Natural killer cell (primary cell): ENCODE results near the gene ACKR3. TPM values are rescaled to one million over a fixed set of nuclear protein-coding genes. Genes with fewer than 3 reads are reported as not detected.
A peak's percentile ranks its signal among the peaks of the same experiment; 100 is the strongest.

Experiments
- ATAC-seq, 3 donors: fragments of 150-1000 bp in 2 of 3; fragments of 200-7000 bp in 1 of 3; cut with Tn5 transposase; 1 replicate in 1 of 3; 2 replicates in 2 of 3; pipeline ENCODE4 v1.10.0; 2021; ENCODE audit warnings: mild to moderate bottlenecking in 2 of 3, moderate library complexity in 2 of 3
- DNase-seq, 2 donors: peaks; one replicate each; pipeline versions ENCODE4 v3.0.0 to v3.0.0-alpha.2; 2013 to 2021; ENCODE audit warnings: mixed read lengths in 1 of 2
- H3K27ac ChIP-seq: one replicate; pipeline ENCODE4 v1.5.1; 2013; ENCODE audit warnings: mild to moderate bottlenecking, low read length
- H3K27me3 ChIP-seq: one replicate; pipeline ENCODE4 v1.6.1; 2013; ENCODE audit warnings: low read length; ENCODE audit not compliant: control insufficient read depth, insufficient read depth
- H3K36me3 ChIP-seq: one replicate; pipeline ENCODE4 v1.6.1; 2013; ENCODE audit warnings: low read length; ENCODE audit not compliant: control insufficient read depth, insufficient read depth
- H3K4me1 ChIP-seq: one replicate; pipeline ENCODE4 v1.6.1; 2013; ENCODE audit warnings: low read length; ENCODE audit not compliant: control insufficient read depth, insufficient read depth
- H3K4me3 ChIP-seq: one replicate; pipeline ENCODE4 v1.5.1; 2013; ENCODE audit warnings: low read length
- H3K9me3 ChIP-seq: one replicate; pipeline ENCODE4 v1.6.1; 2013; ENCODE audit warnings: low read length; ENCODE audit not compliant: control insufficient read depth, insufficient read depth
- H3K27ac Mint-ChIP-seq, 2 donors: one replicate each; pipeline ENCODE4 v1.8.0; 2022; ENCODE audit warnings: mild to moderate bottlenecking in 2 of 2, mixed read lengths in 2 of 2, moderate library complexity in 1 of 2
- H3K27me3 Mint-ChIP-seq, 2 donors: one replicate each; pipeline ENCODE4 v1.8.0; 2022; ENCODE audit warnings: low read depth in 2 of 2, mixed read lengths in 2 of 2
- H3K36me3 Mint-ChIP-seq: one replicate; pipeline ENCODE4 v1.8.0; 2022; ENCODE audit warnings: mixed read lengths
- H3K4me1 Mint-ChIP-seq, 2 donors: one replicate each; pipeline ENCODE4 v1.8.0; 2022; ENCODE audit warnings: mixed read lengths in 2 of 2
- H3K4me3 Mint-ChIP-seq: one replicate; pipeline ENCODE4 v1.8.0; 2022; ENCODE audit warnings: mild to moderate bottlenecking, moderate library complexity, mixed read lengths
- H3K9me3 Mint-ChIP-seq, 2 donors: one replicate each; pipeline ENCODE4 v1.8.0; 2022; ENCODE audit warnings: mixed read lengths in 2 of 2
- WGBS: methylation state at CpG from one replicate; pipeline ENCODE4 v1.1.7; 2013; ENCODE audit warnings: missing lambda C conversion rate; ENCODE audit not compliant: insufficient coverage; 5-methylcytosine and 5-hydroxymethylcytosine counted together
- intact Hi-C: fragments of 100-400 bp; cut with micrococcal nuclease; formaldehyde crosslinking; loops from one replicate; pipeline ENCODE4 v1.14.2; 2022
- total RNA-seq, 4 donors: library from RNA; stranded (reverse); fragments of 120-200 nt in 1 of 4; gene quantifications; one replicate each; pipeline versions ENCODE4 v1.2.3 to v1.2.4, GENCODE V29; 2013 to 2022
- TF ChIP-seq, protein P1 (sequence below): fragments of 200-600 bp; IDR thresholded peaks from one replicate; pipeline ENCODE4 v1.8.0; 2022; ENCODE audit warnings: antibody characterized with exemption

Gene ACKR3
- total RNA-seq, 3 donors from 2014 or later (not counting 1 experiment from before 2014, with no cell fraction given) = 4.4 to 5.5 (median 4.6) TPM

DNA sequence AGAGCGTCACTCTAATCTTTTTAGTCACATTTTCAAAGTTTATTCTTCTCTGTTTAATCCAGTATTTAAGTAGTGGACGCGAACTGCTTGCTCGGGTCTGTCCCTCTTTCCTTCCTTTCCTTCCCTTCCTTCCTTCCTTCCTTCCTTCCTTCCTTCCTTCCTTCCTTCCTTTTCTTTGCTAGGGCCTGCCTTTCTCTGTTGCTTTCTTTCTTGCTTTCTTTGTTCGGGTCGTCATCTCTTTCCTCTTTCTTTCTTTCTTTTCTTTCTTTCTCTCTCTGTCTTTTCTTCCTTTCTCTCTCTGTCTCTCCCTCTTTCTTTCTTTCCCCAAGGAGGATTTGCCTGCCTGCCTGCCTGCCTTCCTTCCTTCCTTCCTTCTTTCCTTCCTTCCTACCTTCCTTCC lies 3.0 kb upstream of the ACKR3 start:
- Mint-ChIP-seq H3K4me1 (peaks cover 30 to 50% of the 10 kb centered on the region in 2 donors), H3K9me3 (no peaks in the 10 kb centered on the region), H3K27ac (peak overlapping the region; percentile 25 to 61), H3K36me3 (peaks cover 7% of the 10 kb centered on the region), H3K4me3 (peak overlapping the region; percentile 78), H3K27me3 (no peaks in the 10 kb centered on the region)
- Histone ChIP-seq H3K27ac (no peak overlapping the region), H3K4me1 (peaks cover 29% of the 10 kb centered on the region), H3K36me3 (peaks cover 22% of the 10 kb centered on the region), H3K9me3 (no peaks in the 10 kb centered on the region), H3K4me3 (no peak overlapping the region), H3K27me3 (no peaks in the 10 kb centered on the region)
- TF ChIP-seq, protein P1, sequence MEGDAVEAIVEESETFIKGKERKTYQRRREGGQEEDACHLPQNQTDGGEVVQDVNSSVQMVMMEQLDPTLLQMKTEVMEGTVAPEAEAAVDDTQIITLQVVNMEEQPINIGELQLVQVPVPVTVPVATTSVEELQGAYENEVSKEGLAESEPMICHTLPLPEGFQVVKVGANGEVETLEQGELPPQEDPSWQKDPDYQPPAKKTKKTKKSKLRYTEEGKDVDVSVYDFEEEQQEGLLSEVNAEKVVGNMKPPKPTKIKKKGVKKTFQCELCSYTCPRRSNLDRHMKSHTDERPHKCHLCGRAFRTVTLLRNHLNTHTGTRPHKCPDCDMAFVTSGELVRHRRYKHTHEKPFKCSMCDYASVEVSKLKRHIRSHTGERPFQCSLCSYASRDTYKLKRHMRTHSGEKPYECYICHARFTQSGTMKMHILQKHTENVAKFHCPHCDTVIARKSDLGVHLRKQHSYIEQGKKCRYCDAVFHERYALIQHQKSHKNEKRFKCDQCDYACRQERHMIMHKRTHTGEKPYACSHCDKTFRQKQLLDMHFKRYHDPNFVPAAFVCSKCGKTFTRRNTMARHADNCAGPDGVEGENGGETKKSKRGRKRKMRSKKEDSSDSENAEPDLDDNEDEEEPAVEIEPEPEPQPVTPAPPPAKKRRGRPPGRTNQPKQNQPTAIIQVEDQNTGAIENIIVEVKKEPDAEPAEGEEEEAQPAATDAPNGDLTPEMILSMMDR = no peak
- ATAC-seq (no peak), DNase-seq (no peak)
- WGBS = 86% methylated on average over 6 of the region's 6 CpGs
- intact Hi-C loops = no loop called here

DNA sequence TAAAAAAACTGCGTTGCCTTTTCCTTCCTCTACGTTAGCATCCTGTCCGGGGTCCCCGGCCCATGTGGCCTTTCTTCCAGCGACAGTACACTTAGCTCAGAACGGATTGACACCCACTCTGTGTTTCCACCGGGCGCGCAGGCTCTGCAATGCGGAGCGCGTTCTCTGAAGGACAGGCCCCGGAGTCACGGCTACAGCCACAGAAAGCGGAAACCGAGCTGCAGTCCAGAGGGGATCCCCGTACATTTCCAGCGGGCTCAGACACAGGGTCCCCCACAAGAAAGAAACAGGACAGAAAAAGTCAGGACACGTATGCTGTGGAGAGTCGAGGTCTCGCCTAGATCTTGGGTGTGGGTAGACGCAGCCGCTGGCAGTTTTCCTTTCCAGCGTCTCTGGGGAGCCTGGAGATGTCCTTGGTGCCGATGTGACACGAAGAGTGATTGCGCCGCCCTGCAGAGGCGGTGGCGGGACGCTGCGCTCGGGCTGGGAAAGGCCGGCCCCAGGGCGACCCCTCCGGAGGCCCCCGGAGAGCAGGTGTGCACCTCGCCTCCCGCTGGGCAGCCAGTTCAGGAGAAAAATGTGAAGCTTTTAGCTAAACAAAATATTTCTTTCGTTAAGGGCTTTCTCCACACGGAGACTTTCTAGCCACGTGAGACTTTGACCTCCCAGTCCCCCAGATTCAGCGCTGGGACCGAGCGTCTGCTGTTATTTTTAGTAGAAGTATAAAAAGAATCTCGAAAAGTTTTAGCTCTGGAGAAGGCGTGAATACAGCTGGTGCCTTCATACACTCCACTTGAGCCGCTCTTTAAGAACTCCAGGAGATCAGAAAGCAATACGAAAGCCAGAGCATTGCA lies 1.3 kb upstream of the ACKR3 start:
- Histone ChIP-seq H3K4me1 (peaks cover 29% of the 10 kb centered on the region), H3K4me3 (peak overlapping the region; percentile 36), H3K36me3 (peaks cover 11% of the 10 kb centered on the region), H3K27me3 (no peaks in the 10 kb centered on the region), H3K9me3 (no peaks in the 10 kb centered on the region), H3K27ac (peak overlapping the region; percentile 32)
- Mint-ChIP-seq H3K27ac (peak overlapping the region; percentile 81 to 90), H3K9me3 (no peaks in the 10 kb centered on the region), H3K4me3 (peak overlapping the region; percentile 91), H3K27me3 (no peaks in the 10 kb centered on the region), H3K4me1 (peaks cover 30 to 54% of the 10 kb centered on the region in 2 donors), H3K36me3 (no peaks in the 10 kb centered on the region)
- 13% methylated on average over 49 of the region's 49 CpGs for WGBS
- DNase-seq (peak; percentile 50 to 64), ATAC-seq (peak; percentile 52 to 58 (median 56))
- intact Hi-C loops = loop anchor here (2.0 kb wide), 1 partner anchor 21 kb away; no protein-coding TSS in a partner anchor
- TF ChIP-seq, protein P1 = no peak

DNA sequence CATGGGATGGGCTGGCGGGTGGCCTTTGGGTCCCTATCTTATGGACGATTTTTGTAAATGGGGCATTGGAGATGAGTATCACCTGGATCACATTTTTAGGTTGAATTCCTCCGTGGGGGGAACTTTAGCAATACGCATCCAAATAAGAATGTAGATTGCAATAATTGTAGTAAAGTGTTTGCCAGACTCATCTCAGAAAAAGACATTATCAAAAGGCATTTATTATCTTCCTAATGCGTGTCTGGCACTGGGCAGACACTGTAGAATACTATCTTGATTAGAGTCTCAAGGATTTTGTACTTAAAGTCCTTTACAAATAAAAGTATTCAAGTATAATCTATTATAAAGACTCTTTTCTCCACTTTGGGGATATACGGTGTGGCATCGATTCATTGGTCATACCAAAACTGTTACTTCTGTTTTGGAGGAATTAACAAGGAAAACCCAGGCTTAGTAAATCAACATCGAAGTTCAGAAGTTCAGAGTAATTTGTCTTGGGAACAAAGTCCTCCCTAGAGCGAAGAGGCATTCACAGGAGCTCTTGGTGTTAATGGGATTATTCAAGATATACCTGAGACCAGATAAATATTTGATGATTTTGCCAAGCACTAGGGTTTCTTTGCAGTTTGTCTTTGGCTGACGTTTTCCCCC lies 578 bp upstream of the ACKR3 start:
- Histone ChIP-seq H3K36me3 (peaks cover 10% of the 10 kb centered on the region), H3K9me3 (no peaks in the 10 kb centered on the region), H3K4me3 (no peak overlapping the region), H3K27ac (peak overlapping the region; percentile 8), H3K4me1 (peaks cover 29% of the 10 kb centered on the region), H3K27me3 (no peaks in the 10 kb centered on the region)
- WGBS = 44% methylated on average over 9 of the region's 10 CpGs
- peaks cover 30 to 55% of the 10 kb centered on the region in 2 donors for H3K4me1 Mint-ChIP-seq
- intact Hi-C loops = loop anchor here (1.0 to 2.0 kb wide), 5 partner anchors 22 to 216 kb away; no protein-coding TSS in a partner anchor
- peak overlapping the region; percentile 91 for H3K4me3 Mint-ChIP-seq
- ATAC-seq (no peak), DNase-seq (no peak)
- no peaks in the 10 kb centered on the region for H3K9me3 Mint-ChIP-seq
- peak overlapping the region; percentile 81 to 90 for H3K27ac Mint-ChIP-seq
- no peaks in the 10 kb centered on the region for H3K27me3 Mint-ChIP-seq
- TF ChIP-seq, protein P1 = no peak
- no peaks in the 10 kb centered on the region for H3K36me3 Mint-ChIP-seq
